GM19239 (cell line): ENCODE results near the gene MEIOC.
"Not testable (repeated sequence)": the region's sequence is repeated elsewhere in the genome, so short reads cannot be mapped to it uniquely, and the experiment has no call there.

Experiments
- DNase-seq: peaks from one replicate; pipeline ENCODE4 v3.0.0; 2011; ENCODE audit warnings: low spot score; ENCODE audit not compliant: insufficient read length
- FAIRE-seq: peaks from 2 replicates; lab custom pipeline; 2011; peaks lifted over from hg19 to GRCh38; lab: Jason Lieb, UNC

Gene MEIOC

DNA sequence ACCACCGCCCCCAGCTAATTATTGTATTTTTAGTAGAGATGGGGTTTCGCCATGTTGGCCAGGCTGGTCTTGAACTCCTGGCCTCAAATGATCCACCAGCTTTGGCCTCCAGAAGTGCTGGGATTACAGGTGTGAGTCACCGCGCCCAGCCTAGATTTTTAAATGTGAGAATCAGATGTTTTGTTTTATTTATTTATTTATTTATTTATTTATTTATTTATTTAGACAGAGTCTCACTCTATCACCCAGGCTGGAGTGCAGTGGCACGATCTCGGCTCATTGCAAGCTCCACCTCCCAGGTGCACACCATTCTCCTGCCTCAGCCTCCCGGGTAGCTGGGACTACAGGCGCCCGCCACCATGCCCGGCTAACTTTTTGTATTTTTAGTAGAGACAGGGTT lies 44.0 kb downstream of the MEIOC start:
- not testable (repeated sequence) for DNase-seq

DNA sequence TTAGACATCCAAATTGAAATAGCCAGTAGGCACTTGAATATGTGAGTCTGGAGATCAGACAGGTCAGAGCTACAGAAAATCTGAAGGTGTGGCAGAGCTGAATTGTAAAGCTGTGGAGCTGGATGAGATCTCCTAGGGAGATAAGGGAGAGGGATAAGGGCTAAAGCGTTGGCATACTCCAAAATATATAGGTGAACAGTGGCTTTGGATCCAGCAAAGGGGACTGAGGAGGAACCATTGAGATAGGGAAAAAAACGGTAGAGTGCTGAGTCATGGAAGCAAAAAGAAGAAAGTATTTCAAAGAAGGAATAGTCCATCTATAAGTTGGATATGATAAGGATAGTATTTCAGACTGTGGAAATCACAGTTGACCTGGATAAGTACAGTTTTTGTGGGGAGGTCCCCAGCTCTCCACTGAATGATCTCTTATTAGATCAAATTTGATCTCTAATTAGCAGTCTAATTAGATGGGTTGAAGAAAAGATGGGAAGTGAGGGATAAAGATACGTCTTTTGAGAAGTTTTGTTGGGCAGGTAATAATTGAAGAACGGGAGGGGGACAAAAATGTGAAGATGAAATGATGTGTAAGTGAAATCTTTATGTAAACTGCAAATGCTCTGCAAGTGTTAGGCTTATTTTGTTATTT lies 51.6 kb downstream of the MEIOC start:
- no peak for DNase-seq

More for the DNA sequence above, 44.0 kb downstream of the MEIOC start:
- FAIRE-seq, result not testable (repeated sequence)

DNA sequence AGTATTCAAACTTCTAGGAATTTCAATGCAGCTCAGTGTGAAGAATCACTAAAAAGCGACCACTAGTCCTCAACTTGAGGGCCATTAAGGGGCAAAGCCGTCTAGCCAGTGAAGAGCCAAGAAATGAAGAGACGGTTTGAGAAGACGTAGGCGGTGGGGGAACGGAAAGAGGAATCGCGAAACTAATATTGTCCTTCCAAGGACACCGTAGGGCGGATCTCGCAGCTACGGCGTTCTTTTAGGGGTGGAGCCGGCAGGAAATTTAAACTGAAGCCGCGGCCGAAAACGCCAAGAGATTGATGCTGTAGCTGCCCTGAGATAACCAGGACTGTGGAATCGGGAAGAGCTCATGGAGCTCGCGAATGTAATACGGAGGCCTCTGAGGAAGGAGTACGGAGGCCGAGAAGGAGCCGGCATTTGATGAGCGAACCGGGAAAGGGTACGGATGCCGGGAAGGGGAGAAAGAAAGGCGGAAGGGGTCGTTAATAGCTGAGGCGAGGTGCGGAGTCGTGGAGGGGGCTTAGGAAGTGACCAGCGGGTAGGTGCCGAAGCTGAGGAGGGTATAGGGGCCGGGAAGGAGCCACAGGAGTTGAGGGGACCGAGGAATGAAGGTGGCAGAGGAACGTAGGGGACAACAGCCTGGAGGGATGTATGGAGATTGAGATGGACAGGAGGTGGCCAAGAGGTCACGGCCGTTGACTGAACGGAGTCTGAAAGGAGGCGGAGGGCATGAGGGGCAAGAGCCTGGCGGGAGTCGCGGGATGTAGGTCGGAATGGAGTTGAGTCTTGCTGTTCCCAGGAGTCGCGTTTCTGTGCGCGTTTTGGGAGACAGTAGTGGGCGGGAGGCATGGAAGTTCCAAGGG lies 52.4 kb downstream of the MEIOC start, which contains the start of gene DBF4B:
DBF4B (plus strand) TSS at position 265 of the 863 bp plus-strand sequence; CDS start at position 421, 156 bp downstream.
- DNase-seq (peak; percentile 90), FAIRE-seq (peak; percentile 89)

More for the DNA sequence above, 51.6 kb downstream of the MEIOC start:
- no peak for FAIRE-seq

DNA sequence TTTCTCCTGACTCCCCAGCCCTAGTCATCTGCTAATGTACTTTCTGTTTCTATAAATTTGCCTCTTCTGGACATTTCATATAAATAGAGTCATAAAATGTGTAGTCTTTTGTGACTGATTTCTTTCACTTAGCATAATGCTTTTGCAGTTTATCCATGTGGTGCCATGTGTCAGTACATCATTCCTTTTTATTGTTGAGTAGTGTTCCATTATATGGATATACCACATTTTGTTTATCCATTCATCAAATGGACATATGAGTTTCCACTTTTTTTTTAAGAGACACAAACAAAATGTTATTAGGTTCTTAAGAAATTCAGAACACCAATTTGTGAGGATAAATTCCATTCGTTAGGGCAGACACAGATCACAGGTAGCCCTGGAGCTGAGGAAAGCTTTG lies 63.2 kb downstream of the MEIOC start:
- FAIRE-seq (no peak), DNase-seq (no peak)

DNA sequence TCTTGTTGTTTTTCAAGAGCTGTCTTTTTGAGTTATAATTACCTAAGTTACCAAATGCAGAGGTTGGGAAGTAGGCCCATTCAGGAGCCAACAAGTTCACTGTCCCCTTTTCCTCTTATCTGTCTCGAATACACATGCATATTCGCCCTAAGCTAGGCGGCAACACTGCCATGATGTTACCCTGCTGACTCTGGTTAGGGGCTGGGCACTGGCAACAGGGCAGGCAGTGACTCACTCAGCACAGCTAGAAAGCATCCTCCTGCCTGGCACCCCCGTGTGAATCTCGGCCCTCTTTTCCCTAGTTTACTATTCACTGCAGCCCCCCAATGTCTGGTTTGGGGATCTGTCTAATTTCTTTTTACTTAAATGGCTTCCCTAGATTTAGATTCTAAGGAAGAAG lies 66.0 kb downstream of the MEIOC start:
- FAIRE-seq (no peak), DNase-seq (no peak)
